ENCODE data around the gene LAMA5. TPM values are rescaled to one million over a fixed set of nuclear protein-coding genes. Genes with fewer than 3 reads are reported as not detected.
A peak's percentile ranks its signal among the peaks of the same experiment; 100 is the strongest.

Gene LAMA5
- total RNA-seq, 1 experiment from 2014 or later = 4.1 TPM

DNA sequence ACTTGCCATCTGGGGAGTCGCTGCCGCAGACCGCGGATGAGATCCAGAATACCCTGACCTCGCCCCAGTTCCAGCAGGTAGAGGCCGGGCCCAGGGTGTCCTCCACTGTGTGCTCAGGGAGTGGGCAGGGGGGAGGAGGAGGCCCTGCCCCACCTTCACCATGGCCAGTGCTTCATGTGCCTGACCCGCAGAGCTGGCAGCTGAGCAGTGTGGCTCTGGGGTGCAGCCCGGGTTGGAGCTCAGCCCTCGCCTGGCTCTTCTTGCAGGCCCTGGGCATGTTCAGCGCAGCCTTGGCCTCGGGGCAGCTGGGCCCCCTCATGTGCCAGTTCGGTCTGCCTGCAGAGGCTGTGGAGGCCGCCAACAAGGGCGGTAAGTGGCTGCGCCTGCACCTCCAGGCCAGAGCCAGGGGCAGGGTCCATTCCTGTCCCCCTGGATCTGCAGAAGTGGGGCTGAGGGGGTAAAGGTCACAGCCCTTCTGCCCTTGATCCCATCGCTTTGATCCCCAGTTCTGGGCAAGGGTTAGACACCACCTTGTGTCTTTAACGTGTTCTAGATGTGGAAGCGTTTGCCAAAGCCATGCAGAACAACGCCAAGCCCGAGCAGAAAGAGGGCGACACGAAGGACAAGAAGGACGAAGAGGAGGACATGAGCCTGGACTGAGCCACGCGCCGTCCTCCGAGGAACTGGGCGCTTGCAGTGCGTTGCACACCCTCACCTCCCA, 58.9 kb downstream of the LAMA5 start:
- DNase-seq (ENCODE audit: low read depth, low spot score) = no peak
- in situ Hi-C loops (cut with HindIII; ENCODE audit: low pct_unique_long_range_greater_than_20kb, low sequenced_read_pairs) = no loop called here

DNA sequence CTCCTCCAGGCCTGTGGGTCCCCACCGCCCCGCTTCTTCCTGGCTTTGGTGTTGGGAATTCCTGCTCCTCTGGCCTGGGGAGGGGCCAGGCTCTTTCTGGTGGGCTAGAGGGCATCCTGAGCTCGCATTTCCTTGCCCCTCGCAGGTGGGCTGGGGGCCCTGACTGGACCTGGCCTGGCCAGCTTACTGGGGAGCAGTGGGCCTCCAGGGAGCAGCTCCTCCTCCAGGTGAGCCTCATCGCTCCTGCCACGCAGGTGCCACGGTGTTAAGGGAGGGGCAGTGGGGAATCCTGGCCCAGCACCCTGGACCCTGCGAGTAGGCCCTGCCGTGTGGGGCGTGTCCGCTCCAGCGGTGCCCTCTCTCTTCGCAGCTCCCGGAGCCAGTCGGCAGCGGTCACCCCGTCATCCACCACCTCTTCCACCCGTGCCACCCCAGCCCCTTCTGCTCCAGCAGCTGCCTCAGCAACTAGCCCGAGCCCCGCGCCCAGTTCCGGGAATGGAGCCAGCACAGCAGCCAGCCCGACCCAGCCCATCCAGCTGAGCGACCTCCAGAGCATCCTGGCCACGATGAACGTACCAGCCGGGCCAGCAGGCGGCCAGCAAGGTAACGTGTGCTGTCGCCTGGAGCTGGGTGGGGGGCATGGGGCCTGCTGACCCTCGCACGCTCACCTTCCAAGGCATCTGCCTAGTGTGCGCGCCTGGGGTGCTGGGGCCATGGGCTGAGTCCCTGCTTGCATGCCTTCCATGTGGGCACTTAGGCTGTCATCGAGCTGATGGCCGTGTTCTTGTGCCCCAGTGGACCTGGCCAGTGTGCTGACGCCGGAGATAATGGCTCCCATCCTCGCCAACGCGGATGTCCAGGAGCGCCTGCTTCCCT, 59.6 kb downstream of the LAMA5 start:
- no peak for DNase-seq (ENCODE audit: low read depth, low spot score)
- in situ Hi-C loops (cut with HindIII; ENCODE audit: low pct_unique_long_range_greater_than_20kb, low sequenced_read_pairs) = no loop called here

GRCh38 chr20:62306414-62307187, 60.5 kb downstream of the LAMA5 start:
- in situ Hi-C loops (cut with HindIII; ENCODE audit: low pct_unique_long_range_greater_than_20kb, low sequenced_read_pairs) = no loop called here
- DNase-seq (ENCODE audit: low read depth, low spot score) = no peak

DNA sequence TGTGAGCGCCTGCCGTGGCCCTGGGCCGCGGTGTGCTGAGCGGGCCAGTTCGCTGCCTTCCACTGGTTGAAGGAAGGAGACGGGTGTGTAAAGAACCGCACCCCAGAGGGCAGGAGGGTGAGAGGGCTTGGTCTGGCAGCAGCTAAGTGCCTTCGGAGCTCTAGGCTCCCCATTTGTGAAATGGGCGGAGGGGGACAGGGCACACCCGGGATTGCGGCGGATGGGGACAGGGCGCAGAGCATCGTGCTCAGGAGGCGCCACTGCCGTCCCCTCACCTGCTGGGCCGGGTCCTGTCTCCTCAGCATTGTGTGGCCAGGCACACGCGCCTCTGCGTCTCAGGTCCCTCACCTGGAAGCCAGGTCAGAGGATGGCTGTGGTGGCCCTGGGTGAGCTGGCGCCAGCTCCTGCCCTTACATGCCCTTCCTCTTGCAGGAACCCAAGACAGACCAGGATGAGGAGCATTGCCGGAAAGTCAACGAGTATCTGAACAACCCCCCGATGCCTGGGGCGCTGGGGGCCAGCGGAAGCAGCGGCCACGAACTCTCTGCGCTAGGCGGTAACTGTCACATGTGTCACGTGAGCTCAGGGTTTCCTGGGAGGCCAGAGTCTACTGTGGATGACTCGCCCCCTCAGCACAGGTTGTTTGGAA, 61.2 kb downstream of the LAMA5 start:
- DNase-seq (ENCODE audit: low read depth, low spot score) = no peak
- in situ Hi-C loops (cut with HindIII; ENCODE audit: low pct_unique_long_range_greater_than_20kb, low sequenced_read_pairs) = no loop called here

GRCh38 chr20:62305149-62305764, 61.9 kb downstream of the LAMA5 start:
- DNase-seq (ENCODE audit: low read depth, low spot score) = peak; percentile 15
- in situ Hi-C loops (cut with HindIII; ENCODE audit: low pct_unique_long_range_greater_than_20kb, low sequenced_read_pairs) = no loop called here

DNA sequence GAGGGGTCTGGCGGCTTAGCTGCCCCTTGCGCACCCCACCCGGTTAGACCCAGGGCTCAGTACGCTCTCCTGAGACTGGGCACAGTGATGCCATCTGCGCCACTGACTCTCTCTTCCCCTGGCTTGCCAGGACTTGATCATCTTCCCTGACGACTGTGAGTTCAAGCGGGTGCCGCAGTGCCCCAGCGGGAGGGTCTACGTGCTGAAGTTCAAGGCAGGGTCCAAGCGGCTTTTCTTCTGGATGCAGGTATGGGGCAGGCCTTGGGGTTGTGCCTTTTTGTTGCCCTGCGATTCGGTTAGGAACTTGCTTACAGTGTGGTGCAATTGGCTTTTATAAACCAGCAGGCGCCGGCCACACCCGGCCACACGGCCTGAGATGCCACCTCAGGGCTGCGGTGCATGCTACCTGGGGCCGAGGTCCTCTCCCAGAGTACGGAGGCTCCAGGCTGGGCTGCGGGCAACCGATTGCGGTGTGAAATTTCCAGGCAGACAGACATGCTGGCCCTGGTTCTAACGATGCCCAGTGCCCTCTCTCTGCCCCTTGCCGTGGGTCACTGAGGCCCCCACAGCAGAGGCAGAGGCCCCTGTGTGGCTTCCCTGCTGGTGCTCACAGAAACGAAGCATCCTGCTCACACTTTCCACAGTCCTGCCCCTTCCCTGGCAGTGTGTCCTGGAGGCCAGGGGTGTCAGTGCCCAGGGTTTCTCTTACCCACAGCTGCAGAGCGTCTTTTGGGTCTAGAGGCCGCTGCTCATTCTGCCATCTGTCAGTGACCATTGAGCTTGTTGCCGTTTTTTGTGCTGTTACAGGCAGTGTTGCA, 62.6 kb downstream of the LAMA5 start:
- in situ Hi-C loops (cut with HindIII; ENCODE audit: low pct_unique_long_range_greater_than_20kb, low sequenced_read_pairs) = no loop called here
- DNase-seq (ENCODE audit: low read depth, low spot score) = no peak

GRCh38 chr20:62303340-62304226, 63.5 kb downstream of the LAMA5 start:
- in situ Hi-C loops (cut with HindIII; ENCODE audit: low pct_unique_long_range_greater_than_20kb, low sequenced_read_pairs) = no loop called here
- peak; percentile 9 for DNase-seq (ENCODE audit: low read depth, low spot score)

DNA sequence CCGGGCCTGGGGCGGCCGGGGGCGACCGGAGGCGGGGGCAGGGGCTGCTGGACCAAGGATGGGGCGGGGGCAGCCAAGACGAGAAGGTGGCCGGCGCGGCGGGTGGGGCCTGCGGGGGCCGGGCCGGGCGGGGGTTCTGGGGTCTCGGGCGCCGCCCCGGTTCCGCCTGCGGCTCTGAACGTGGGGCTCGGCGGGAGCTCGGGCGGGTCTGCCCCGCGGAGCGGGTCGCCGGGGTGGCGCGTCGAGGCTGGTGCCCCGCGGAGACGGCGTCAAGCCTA, 64.1 kb downstream of the LAMA5 start:
- in situ Hi-C loops (cut with HindIII; ENCODE audit: low pct_unique_long_range_greater_than_20kb, low sequenced_read_pairs) = no loop called here
- DNase-seq (ENCODE audit: low read depth, low spot score) = no peak

- DNase-seq (ENCODE audit: low read depth, low spot score) = peak; percentile 97
- in situ Hi-C loops (cut with HindIII; ENCODE audit: low pct_unique_long_range_greater_than_20kb, low sequenced_read_pairs) = no loop called here
Observed at GRCh38 chr20:62302341-62303061, 64.6 kb downstream of the LAMA5 start, which contains the start of gene ADRM1. TSS of gene ADRM1 (plus strand) at chr20:62302997. CDS start at chr20:62303569, 572 bp downstream.

DNA sequence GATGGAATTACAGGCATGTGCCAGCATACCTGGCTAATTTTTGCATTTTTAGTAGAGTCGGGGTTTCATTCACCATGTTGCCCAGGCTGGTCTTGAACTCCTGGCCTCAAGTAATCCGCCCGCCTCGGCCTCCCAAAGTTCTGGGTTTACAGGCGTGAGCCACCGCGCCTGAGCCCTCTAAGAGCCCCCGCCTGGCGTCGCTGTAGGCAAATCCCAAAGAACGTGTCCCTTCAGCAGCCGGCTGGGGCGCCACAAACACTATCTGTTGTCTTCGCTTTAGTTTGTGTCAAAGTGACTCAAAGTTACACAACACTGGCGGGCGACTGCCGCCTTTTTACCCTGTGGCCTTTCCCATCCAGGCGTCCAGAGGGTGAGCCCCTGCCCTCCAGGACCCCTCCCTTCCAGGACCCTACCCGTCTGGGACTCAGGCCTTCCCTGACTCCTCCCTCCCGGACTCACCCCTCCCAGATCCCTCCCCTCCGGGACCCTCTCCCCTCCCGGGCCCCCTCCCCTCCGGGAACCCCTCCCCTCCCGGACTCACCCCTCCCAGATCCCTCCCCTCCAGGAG, 65.3 kb downstream of the LAMA5 start:
- in situ Hi-C loops (cut with HindIII; ENCODE audit: low pct_unique_long_range_greater_than_20kb, low sequenced_read_pairs) = no loop called here
- DNase-seq (ENCODE audit: low read depth, low spot score) = peak; percentile 96

GRCh38 chr20:62301111-62301668, 65.9 kb downstream of the LAMA5 start:
- DNase-seq (ENCODE audit: low read depth, low spot score) = no peak
- in situ Hi-C loops (cut with HindIII; ENCODE audit: low pct_unique_long_range_greater_than_20kb, low sequenced_read_pairs) = no loop called here

DNA sequence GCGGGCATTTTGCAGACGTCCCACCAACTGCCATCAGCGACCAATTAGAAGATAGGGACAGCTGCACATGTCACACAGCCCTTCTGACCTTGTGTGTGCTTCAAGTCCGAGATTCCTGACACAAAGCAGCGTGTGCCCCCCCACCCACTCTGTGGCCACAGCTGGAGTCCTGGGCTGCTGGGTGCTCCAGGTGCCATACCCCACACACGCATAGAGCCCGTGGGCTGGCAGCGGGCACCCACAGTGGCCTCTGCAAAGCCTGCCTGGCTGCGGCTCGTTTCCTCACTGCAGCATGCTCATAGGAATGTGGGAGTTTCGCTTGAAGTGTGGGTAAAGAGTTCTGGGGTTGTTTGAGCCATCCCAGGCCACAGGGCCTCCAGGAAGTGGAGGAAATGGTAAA, 66.8 kb downstream of the LAMA5 start:
- in situ Hi-C loops (cut with HindIII; ENCODE audit: low pct_unique_long_range_greater_than_20kb, low sequenced_read_pairs) = no loop called here

DNA sequence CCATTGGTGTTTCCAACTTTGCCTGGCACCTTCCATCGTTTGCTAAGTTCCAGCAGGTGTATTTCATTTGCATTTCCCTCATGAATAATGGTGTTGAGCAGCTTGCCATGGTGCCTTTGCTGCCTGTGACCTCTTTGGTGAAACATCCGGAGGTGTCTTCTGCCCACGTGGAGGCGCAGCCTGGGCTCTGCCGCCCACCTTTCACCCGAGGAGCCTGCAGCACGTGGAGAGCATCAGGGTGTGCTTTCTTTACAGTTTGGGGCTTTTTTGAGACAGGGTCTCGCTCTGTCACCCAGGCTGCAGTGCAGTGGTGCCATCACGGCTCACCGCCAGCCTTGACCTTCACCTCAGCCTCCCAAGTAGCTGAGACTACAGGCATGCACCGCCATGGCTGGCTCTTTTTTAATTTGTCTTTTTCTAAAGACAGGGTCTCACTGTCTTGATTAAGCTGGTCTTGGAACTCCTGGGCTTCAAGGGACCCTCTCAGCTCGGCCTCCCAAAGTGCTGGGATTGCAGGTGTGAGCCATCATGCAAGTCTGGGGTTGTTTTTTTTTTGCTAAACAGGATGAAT, 67.4 kb downstream of the LAMA5 start:
- in situ Hi-C loops (cut with HindIII; ENCODE audit: low pct_unique_long_range_greater_than_20kb, low sequenced_read_pairs) = loop anchor here (25.0 kb wide), 1 partner anchor 112 kb away; the partner anchor contains the start of gene MTG2

More for the DNA sequence above, 66.8 kb downstream of the LAMA5 start:
- DNase-seq (ENCODE audit: low read depth, low spot score) = no peak

DNA sequence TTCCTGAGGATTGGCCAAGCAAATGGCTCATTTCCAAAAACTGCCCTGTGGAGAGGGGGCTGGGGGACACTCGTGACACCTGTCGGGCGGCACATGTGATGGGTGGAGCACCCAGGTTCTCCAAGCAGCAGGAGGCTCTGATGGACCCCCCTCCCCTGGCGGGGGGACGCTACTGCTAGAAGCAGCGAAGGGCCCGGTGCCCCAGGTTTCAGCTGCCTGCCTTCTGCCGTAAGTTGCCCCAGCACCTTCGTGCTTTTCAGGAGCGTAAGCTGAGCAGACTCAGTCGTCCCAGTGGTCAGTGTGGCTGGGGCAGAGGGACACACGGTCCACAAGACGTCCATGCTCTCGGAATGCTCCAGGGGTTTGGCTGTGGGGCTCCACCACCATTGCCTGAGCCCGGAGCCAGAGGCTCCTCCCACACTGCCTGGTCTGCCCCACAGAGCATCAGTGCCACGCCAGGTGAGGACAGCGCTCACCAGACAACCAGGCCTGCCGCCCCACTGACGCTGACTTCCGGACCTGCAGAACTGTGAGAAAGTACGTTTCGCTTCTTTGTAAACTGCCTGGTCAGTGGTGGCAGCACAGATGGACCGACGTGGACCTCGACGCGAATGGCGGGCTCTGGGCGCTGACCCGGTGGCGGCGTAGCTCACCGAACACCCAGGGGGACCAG, 68.4 kb downstream of the LAMA5 start:
- in situ Hi-C loops (cut with HindIII; ENCODE audit: low pct_unique_long_range_greater_than_20kb, low sequenced_read_pairs) = loop anchor here (25.0 kb wide), 1 partner anchor 111 kb away; the partner anchor contains the start of gene MTG2
- DNase-seq (ENCODE audit: low read depth, low spot score) = no peak

More for the DNA sequence above, 67.4 kb downstream of the LAMA5 start:
- DNase-seq (ENCODE audit: low read depth, low spot score) = no peak
